Measurements from ENCODE around the gene SLX4IP.

The SLX4IP gene

DNA sequence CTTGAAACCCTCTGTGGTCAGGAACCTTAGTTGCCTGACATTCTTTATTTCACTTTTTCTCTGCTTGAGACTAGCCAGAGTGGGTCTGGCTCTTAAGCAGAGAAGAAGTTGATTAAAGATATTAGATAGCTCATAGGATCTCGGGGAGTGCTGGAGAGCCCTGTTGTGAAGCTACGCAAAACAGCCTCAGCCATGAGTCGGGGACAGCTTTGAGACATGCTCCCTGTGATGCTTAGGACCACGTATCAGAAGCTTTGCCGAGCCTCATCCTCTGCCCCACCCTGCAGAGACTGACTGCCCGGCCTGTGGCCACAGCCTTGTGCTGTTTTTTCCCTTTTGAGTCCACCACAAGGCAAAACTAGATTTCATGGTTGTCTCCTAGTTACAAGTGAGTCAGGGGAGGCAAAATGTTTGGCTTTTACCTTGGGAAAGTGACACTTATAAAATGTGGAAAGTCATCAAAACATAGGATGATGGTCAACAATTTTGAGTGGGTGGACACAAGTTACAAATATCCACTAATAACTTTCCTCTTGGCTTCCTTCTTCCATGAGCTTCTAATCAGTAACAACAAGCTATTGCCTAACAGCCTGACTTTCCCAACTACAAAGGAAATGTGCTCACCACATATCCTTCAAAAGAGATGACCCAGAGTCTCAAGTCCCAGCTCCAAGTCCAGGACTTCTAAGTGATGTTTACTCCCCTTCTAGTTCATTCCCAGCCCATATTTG is 130.3 kb downstream of the SLX4IP start:
- peak; percentile 97 for DNase-seq (ENCODE audit: low read depth)
- no peak overlapping the region for H3K4me3 ChIP-seq (replicated peaks; ENCODE audit: low read depth, low read length)
- TF ChIP-seq, protein P1, sequence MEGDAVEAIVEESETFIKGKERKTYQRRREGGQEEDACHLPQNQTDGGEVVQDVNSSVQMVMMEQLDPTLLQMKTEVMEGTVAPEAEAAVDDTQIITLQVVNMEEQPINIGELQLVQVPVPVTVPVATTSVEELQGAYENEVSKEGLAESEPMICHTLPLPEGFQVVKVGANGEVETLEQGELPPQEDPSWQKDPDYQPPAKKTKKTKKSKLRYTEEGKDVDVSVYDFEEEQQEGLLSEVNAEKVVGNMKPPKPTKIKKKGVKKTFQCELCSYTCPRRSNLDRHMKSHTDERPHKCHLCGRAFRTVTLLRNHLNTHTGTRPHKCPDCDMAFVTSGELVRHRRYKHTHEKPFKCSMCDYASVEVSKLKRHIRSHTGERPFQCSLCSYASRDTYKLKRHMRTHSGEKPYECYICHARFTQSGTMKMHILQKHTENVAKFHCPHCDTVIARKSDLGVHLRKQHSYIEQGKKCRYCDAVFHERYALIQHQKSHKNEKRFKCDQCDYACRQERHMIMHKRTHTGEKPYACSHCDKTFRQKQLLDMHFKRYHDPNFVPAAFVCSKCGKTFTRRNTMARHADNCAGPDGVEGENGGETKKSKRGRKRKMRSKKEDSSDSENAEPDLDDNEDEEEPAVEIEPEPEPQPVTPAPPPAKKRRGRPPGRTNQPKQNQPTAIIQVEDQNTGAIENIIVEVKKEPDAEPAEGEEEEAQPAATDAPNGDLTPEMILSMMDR (IDR thresholded peaks at IDR 0.05; ENCODE audit: low read length, missing control alignments) = no peak

DNA sequence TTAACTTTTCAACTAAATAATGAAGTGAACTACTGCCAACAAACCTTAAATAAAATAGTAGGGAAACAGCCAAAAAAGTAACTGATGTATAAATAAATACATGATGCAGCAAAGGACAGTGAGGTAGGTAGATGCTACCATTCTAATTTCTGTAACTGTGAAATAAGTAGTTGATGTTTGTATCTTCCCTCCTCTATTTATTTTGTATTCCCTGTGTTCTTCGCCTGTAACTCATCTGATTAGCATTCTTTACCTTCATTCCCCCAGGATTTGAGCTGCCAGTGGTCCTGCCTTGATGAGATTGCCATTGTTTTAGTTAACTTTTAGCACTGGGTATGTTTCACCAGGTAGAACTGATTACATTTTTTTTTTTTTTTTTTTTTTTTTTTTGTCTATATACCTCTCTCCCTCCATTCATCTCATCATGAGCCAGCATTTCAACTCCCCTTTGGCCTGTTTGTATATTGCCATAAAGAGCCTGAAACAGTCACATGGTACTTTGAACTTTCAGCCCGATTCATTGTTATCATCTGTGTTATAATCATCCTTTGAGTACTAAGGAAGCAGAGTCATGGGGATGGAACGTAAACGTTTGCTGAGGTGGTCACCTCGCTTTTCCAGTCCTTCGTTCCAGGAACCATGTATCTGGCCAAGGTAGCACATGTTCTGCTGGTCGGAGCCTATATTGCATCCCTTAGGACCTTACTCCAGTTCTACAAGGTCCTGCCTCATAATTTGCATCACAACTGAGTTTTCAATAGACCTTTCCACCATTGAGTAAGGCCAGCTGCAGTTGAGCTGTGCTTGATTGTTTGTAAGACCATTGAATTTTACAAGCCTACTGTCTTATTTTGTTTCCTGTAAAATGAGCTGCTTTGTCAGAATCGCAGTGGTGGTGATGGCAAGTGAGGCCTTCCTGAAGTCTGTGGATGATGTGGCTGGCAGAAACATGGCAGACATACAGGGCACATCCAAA is 131.1 kb downstream of the SLX4IP start:
- H3K4me3 ChIP-seq (replicated peaks; ENCODE audit: low read depth, low read length) = no peak overlapping the region
- peak; percentile 95 for DNase-seq (ENCODE audit: low read depth)
- TF ChIP-seq, protein P1 (IDR thresholded peaks at IDR 0.05; ENCODE audit: low read length, missing control alignments) = peak; percentile 16

DNA sequence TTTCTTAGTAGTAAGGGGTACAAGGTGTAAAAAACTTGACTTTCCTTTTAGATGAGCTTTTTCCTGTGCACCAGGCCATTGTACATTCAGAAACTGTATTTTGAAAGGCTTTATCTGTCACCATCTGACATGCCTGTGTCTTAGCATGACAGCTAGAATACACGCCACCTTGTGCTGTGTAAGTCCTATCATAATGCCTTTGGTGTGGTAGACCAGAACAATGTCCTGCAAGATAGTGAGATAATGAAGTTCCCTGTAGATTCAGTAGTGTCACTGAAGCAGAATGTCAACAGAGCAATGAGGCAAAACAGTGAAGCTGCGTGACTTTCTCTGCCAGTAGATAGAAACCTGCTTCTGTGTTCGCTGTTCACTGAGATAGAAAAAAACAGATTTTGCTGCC is 132.9 kb downstream of the SLX4IP start:
- TF ChIP-seq, protein P1 (IDR thresholded peaks at IDR 0.05; ENCODE audit: low read length, missing control alignments) = no peak
- no peak overlapping the region for H3K4me3 ChIP-seq (replicated peaks; ENCODE audit: low read depth, low read length)
- no peak for DNase-seq (ENCODE audit: low read depth)

GRCh38 chr20:10571313-10571815 is 136.3 kb downstream of the SLX4IP start:
- TF ChIP-seq, protein P1 (IDR thresholded peaks at IDR 0.05; ENCODE audit: low read length, missing control alignments) = no peak
- DNase-seq (ENCODE audit: low read depth) = no peak
- no peak overlapping the region for H3K4me3 ChIP-seq (replicated peaks; ENCODE audit: low read depth, low read length)

- H3K4me3 ChIP-seq (replicated peaks; ENCODE audit: low read depth, low read length) = no peak overlapping the region
- DNase-seq (ENCODE audit: low read depth) = no peak
- TF ChIP-seq, protein P1 (IDR thresholded peaks at IDR 0.05; ENCODE audit: low read length, missing control alignments) = no peak
Measured at GRCh38 chr20:10572853-10573252, 137.7 kb downstream of the SLX4IP start.

GRCh38 chr20:10573273-10573950 is 138.3 kb downstream of the SLX4IP start:
- DNase-seq (ENCODE audit: low read depth) = no peak
- TF ChIP-seq, protein P1 (IDR thresholded peaks at IDR 0.05; ENCODE audit: low read length, missing control alignments) = no peak
- H3K4me3 ChIP-seq (replicated peaks; ENCODE audit: low read depth, low read length) = no peak overlapping the region

Data from fibroblast of pulmonary artery (primary cell).